ENCODE results near the gene KCNS1. TPM values are rescaled to one million over a fixed set of nuclear protein-coding genes. Genes with fewer than 3 reads are reported as not detected.

KCNS1 gene
- total and polyA plus RNA-seq, 4 donors: 0.45 to 3.0 (median 1.3) TPM

- 75 to 94% methylated on average over 2 of the region's 2 CpGs for WGBS, 2 donors
- H3K4me3 ChIP-seq: no peak overlapping the region
- H3K36me3 ChIP-seq (ENCODE audit: control insufficient read depth in 4 of 4, insufficient read depth in 4 of 4, low read length in 4 of 4): no peaks in the 10 kb centered on the region
- DNase-seq: peak in 1 of 3 donors; percentile 24
- no peak overlapping the region for H3K27ac ChIP-seq (ENCODE audit: low read depth in 1 of 2, low read length in 1 of 2)
- H3K27me3 ChIP-seq (ENCODE audit: control insufficient read depth in 3 of 3, insufficient read depth in 3 of 3, low read length in 2 of 3): no peaks in the 10 kb centered on the region
- TF ChIP-seq CTCF (IDR thresholded peaks at IDR 0.05; ENCODE audit: control extremely low read depth, extremely low read depth): no peak
- H3K4me1 ChIP-seq (ENCODE audit: control insufficient read depth in 5 of 5, insufficient read depth in 5 of 5, low read length in 5 of 5): peaks cover 0 to 16% (median 3%) of the 10 kb centered on the region in 5 donors
- ATAC-seq (ENCODE audit: insufficient read depth, low FRiP score): no peak
- H3K9ac ChIP-seq (ENCODE audit: insufficient read depth in 1 of 2, low read length in 2 of 2): no peak overlapping the region
- no peaks in the 10 kb centered on the region for H3K9me3 ChIP-seq (ENCODE audit: control insufficient read depth in 4 of 4, insufficient read depth in 3 of 4, low read length in 3 of 4)
These were observed 53.3 kb downstream of the KCNS1 start for GRCh38 chr20:45047581-45048119.

- Histone ChIP-seq H3K9ac (ENCODE audit: insufficient read depth in 1 of 2, low read length in 2 of 2) (no peak overlapping the region), H3K4me3 (no peak overlapping the region), H3K27ac (ENCODE audit: low read depth in 1 of 2, low read length in 1 of 2) (no peak overlapping the region), H3K27me3 (ENCODE audit: control insufficient read depth in 3 of 3, insufficient read depth in 3 of 3, low read length in 2 of 3) (no peaks in the 10 kb centered on the region), H3K9me3 (ENCODE audit: control insufficient read depth in 4 of 4, insufficient read depth in 3 of 4, low read length in 3 of 4) (no peaks in the 10 kb centered on the region), H3K36me3 (ENCODE audit: control insufficient read depth in 4 of 4, insufficient read depth in 4 of 4, low read length in 4 of 4) (peaks cover 0 to 2% (median 0%) of the 10 kb centered on the region in 4 donors), H3K4me1 (ENCODE audit: control insufficient read depth in 5 of 5, insufficient read depth in 5 of 5, low read length in 5 of 5) (peaks cover 0 to 7% (median 1%) of the 10 kb centered on the region in 5 donors)
- DNase-seq (no peak), ATAC-seq (ENCODE audit: insufficient read depth, low FRiP score) (no peak)
- TF ChIP-seq CTCF (IDR thresholded peaks at IDR 0.05; ENCODE audit: control extremely low read depth, extremely low read depth): no peak
- 90 to 98% methylated on average over 3 of the region's 3 CpGs for WGBS, 2 donors
These were observed 56.3 kb downstream of the KCNS1 start for GRCh38 chr20:45044601-45045000.

GRCh38 chr20:45044084-45044573 is 56.8 kb downstream of the KCNS1 start:
- Histone ChIP-seq H3K36me3 (ENCODE audit: control insufficient read depth in 4 of 4, insufficient read depth in 4 of 4, low read length in 4 of 4) (peaks cover 0 to 2% (median 0%) of the 10 kb centered on the region in 4 donors), H3K9me3 (ENCODE audit: control insufficient read depth in 4 of 4, insufficient read depth in 3 of 4, low read length in 3 of 4) (no peaks in the 10 kb centered on the region), H3K27me3 (ENCODE audit: control insufficient read depth in 3 of 3, insufficient read depth in 3 of 3, low read length in 2 of 3) (no peaks in the 10 kb centered on the region), H3K4me3 (no peak overlapping the region), H3K27ac (ENCODE audit: low read depth in 1 of 2, low read length in 1 of 2) (no peak overlapping the region), H3K9ac (ENCODE audit: insufficient read depth in 1 of 2, low read length in 2 of 2) (no peak overlapping the region), H3K4me1 (ENCODE audit: control insufficient read depth in 5 of 5, insufficient read depth in 5 of 5, low read length in 5 of 5) (peaks cover 0 to 3% (median 1%) of the 10 kb centered on the region in 5 donors)
- WGBS, 2 donors: 37 to 49% methylated on average over 5 of the region's 5 CpGs
- TF ChIP-seq CTCF (IDR thresholded peaks at IDR 0.05; ENCODE audit: control extremely low read depth, extremely low read depth): peak; percentile 69
- DNase-seq: peak; percentile 44 to 84 (median 82)
- no peak for ATAC-seq (ENCODE audit: insufficient read depth, low FRiP score)
